Smooth muscle cell (in vitro differentiated cells): ENCODE results near the gene LRRC18. TPM values are rescaled to one million over a fixed set of nuclear protein-coding genes. Genes with fewer than 3 reads are reported as not detected.

Experiments used
- DNase-seq: peaks from one replicate; lab custom pipeline; 2025; ENCODE audit not compliant: unreplicated experiment; lab: John Stamatoyannopoulos, UW
- H2AFZ ChIP-seq: fragments of 200-600 bp; sonication (generic); 2 replicates; pipeline ENCODE4 v1.6.0; 2016; ENCODE audit warnings: antibody characterized with exemption, low read depth, mild to moderate bottlenecking
- H3F3A ChIP-seq: fragments of 200-600 bp; sonication (generic); 2 replicates; pipeline ENCODE4 v1.6.0; 2017; ENCODE audit warnings: antibody characterized with exemption, low read depth
- H3K27ac ChIP-seq: fragments of 200-600 bp; sonication (generic); 2 replicates; pipeline ENCODE4 v1.5.1; 2016; ENCODE audit warnings: low read depth, mild to moderate bottlenecking
- H3K27me3 ChIP-seq: fragments of 200-600 bp; sonication (generic); 2 replicates; pipeline ENCODE4 v1.6.1; 2016; ENCODE audit warnings: low read depth, mild to moderate bottlenecking
- H3K36me3 ChIP-seq: fragments of 200-600 bp; sonication (generic); 2 replicates; pipeline ENCODE4 v1.5.1; 2016; ENCODE audit warnings: low read depth
- H3K4me1 ChIP-seq: fragments of 200-600 bp; sonication (generic); 2 replicates; pipeline ENCODE4 v1.5.1; 2016; ENCODE audit warnings: low read depth
- H3K4me2 ChIP-seq: fragments of 200-600 bp; sonication (generic); 2 replicates; pipeline ENCODE4 v1.6.0; 2016; ENCODE audit warnings: mild to moderate bottlenecking
- H3K4me3 ChIP-seq: fragments of 200-600 bp; sonication (generic); 2 replicates; pipeline ENCODE4 v1.5.1; 2016; ENCODE audit warnings: mild to moderate bottlenecking
- H3K79me2 ChIP-seq: fragments of 200-600 bp; sonication (generic); 2 replicates; pipeline ENCODE4 v1.6.0; 2016; ENCODE audit warnings: low read depth, mild to moderate bottlenecking
- H3K9ac ChIP-seq: fragments of 200-600 bp; sonication (generic); 2 replicates; pipeline ENCODE4 v1.6.0; 2016; ENCODE audit warnings: low read depth
- H3K9me3 ChIP-seq: fragments of 200-600 bp; sonication (generic); replicated peaks from 2 replicates; pipeline ENCODE4 v1.5.1; 2016; ENCODE audit warnings: low read depth
- H4K20me1 ChIP-seq: fragments of 200-600 bp; sonication (generic); 2 replicates; pipeline ENCODE4 v1.6.0; 2016; ENCODE audit warnings: low read depth
- WGBS: methylation state at CpG from one replicate; pipeline ENCODE4 v1.1.7; 2016; ENCODE audit warnings: low lambda C conversion rate; 5-methylcytosine and 5-hydroxymethylcytosine counted together
- polyA plus RNA-seq: library from polyadenylated mRNA; unstranded; fragments of >200 nt; fragmentation: Nextera tagmentation; extraction: Ambion mirVana; gene quantifications from 2 replicates; pipeline ENCODE4 v1.2.1, GENCODE V29; 2016
- total RNA-seq: library from RNA; depleted of rRNA; stranded (reverse); fragments of >200 nt; gene quantifications from 2 replicates; pipeline ENCODE4 v1.2.3, GENCODE V29; 2014
- TF ChIP-seq, protein P1 (sequence below): fragments of 200-600 bp; sonication (generic); IDR thresholded peaks from 2 replicates; pipeline ENCODE4 v1.5.1; 2017; ENCODE audit warnings: borderline replicate concordance, mild to moderate bottlenecking, antibody characterized with exemption; ENCODE audit not compliant: insufficient read depth, poor library complexity, severe bottlenecking

LRRC18 gene
- total and polyA plus RNA-seq, 2 experiments from 2014 or later = not detected

DNA sequence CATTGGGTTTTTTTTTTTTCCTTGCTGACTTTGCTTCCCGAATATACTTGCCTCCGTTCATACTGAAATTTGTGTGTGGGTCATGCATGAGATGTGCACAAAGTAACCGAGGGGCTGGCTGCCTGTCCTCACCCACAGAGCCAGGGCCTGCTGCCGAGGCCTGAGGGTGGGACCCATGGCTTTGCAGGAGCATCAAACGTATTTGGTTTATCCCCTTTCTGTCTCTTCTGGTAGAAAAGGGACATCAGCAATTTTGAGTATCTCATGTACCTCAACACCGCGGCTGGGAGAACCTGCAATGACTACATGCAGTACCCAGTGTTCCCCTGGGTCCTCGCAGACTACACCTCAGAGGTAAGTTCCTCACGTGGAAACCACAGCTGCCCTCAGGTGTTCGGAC is 3.5 kb upstream of the LRRC18 start:
- Histone ChIP-seq H3F3A (no peaks in the 10 kb centered on the region), H3K9ac (no peak overlapping the region), H3K4me3 (no peak overlapping the region), H2AFZ (no peak overlapping the region), H3K36me3 (no peaks in the 10 kb centered on the region), H4K20me1 (no peaks in the 10 kb centered on the region), H3K79me2 (no peaks in the 10 kb centered on the region), H3K9me3 (no peaks in the 10 kb centered on the region), H3K27ac (no peak overlapping the region), H3K27me3 (peaks cover 3% of the 10 kb centered on the region), H3K4me2 (no peak overlapping the region), H3K4me1 (no peaks in the 10 kb centered on the region)
- DNase-seq = no peak
- WGBS = 87% methylated on average over 10 of the region's 10 CpGs
- TF ChIP-seq, protein P1, sequence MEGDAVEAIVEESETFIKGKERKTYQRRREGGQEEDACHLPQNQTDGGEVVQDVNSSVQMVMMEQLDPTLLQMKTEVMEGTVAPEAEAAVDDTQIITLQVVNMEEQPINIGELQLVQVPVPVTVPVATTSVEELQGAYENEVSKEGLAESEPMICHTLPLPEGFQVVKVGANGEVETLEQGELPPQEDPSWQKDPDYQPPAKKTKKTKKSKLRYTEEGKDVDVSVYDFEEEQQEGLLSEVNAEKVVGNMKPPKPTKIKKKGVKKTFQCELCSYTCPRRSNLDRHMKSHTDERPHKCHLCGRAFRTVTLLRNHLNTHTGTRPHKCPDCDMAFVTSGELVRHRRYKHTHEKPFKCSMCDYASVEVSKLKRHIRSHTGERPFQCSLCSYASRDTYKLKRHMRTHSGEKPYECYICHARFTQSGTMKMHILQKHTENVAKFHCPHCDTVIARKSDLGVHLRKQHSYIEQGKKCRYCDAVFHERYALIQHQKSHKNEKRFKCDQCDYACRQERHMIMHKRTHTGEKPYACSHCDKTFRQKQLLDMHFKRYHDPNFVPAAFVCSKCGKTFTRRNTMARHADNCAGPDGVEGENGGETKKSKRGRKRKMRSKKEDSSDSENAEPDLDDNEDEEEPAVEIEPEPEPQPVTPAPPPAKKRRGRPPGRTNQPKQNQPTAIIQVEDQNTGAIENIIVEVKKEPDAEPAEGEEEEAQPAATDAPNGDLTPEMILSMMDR = no peak

DNA sequence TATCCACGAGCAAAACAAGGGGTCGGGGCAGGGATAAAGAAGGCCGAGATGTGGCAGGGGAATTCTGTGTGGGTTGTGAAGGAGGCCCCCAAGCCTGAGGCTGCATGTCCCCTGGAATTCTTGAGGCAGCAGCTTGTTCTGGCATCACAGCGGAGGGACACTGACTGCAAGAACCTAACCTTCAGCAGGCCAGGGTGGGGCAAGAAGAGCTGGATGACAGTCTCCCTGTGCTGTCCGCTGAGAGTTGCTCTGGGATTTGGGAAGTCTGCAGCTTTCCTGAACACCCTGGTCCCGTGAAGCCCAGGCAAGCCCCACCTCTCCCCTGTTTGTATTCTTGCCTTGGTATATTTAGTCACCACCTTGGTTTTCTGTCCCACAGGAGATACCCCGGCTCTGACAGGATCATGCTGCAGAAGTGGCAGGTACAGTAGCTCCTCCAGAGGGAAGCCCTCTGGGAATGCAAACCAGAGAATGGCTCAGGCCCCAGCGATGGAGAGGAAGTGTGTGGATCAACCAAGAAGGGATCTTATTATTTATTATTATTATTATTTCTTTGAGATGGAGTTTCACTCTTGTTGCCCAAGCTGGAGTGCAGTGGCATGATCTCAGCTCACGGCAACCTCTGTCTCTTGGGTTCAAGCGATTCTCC is 1.9 kb upstream of the LRRC18 start:
- Histone ChIP-seq H3K79me2 (no peaks in the 10 kb centered on the region), H3K4me1 (no peaks in the 10 kb centered on the region), H3K27me3 (peaks cover 3% of the 10 kb centered on the region), H3K4me3 (no peak overlapping the region), H3K4me2 (no peak overlapping the region), H3K9ac (no peak overlapping the region), H4K20me1 (no peaks in the 10 kb centered on the region), H3K36me3 (no peaks in the 10 kb centered on the region), H2AFZ (no peak overlapping the region), H3K27ac (no peak overlapping the region), H3F3A (no peaks in the 10 kb centered on the region), H3K9me3 (no peaks in the 10 kb centered on the region)
- TF ChIP-seq, protein P1 = no peak
- no peak for DNase-seq
- 91% methylated on average over 10 of the region's 10 CpGs for WGBS

DNA sequence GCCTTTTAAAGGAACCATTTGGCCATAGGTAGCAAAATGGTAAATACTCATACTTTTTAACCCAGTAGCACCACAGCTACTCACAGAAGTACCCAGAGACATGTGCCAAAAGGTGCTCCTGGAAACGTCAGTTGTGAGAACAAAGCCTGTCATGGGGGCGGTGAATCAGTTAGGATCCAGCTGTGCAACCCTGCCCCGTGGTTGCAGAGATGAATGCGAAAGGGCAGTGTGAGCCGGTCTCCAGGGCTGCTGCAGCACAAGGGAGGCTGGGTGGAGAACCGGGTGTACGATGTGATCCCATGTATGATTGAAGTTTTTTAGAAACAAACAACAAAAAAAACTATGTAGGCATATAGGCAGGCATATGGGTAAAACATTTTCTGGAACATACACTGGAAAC is 1.3 kb upstream of the LRRC18 start:
- no peak overlapping the region for H3K9ac ChIP-seq
- no peak overlapping the region for H3K27ac ChIP-seq
- H3F3A ChIP-seq = no peaks in the 10 kb centered on the region
- DNase-seq = no peak
- no peak overlapping the region for H2AFZ ChIP-seq
- H3K9me3 ChIP-seq = no peaks in the 10 kb centered on the region
- H4K20me1 ChIP-seq = no peaks in the 10 kb centered on the region
- H3K4me3 ChIP-seq = no peak overlapping the region
- TF ChIP-seq, protein P1 = no peak
- no peaks in the 10 kb centered on the region for H3K4me1 ChIP-seq
- H3K36me3 ChIP-seq = no peaks in the 10 kb centered on the region
- no peak overlapping the region for H3K4me2 ChIP-seq
- peaks cover 3% of the 10 kb centered on the region for H3K27me3 ChIP-seq
- no peaks in the 10 kb centered on the region for H3K79me2 ChIP-seq
- 81% methylated on average over 7 of the region's 7 CpGs for WGBS

DNA sequence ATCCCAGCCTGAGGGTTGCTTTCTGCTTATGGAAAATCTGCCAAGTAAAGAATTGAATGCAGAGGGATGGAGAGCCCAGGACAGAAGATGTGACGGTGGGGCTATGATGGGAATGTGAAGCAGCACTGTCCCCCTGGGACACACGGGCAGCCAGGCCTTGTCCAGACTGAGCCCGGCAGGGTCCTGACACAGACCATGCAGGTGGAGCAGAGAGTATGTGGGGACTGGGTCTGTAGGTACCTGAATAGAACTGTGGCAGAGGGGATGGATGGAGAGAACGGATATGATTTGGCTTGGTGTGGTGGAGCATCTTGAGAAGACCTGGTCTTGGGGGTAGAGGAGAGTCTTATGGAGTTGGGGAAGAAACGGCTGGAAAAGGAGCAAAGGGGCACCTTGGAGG is 732 bp upstream of the LRRC18 start:
- H3K4me1 ChIP-seq = no peaks in the 10 kb centered on the region
- H3K27me3 ChIP-seq = peaks cover 3% of the 10 kb centered on the region
- no peak overlapping the region for H2AFZ ChIP-seq
- no peaks in the 10 kb centered on the region for H3K9me3 ChIP-seq
- no peak overlapping the region for H3K9ac ChIP-seq
- 93% methylated on average over 5 of the region's 5 CpGs for WGBS
- no peaks in the 10 kb centered on the region for H3K79me2 ChIP-seq
- TF ChIP-seq, protein P1 = no peak
- H4K20me1 ChIP-seq = no peaks in the 10 kb centered on the region
- no peak overlapping the region for H3K4me2 ChIP-seq
- H3K27ac ChIP-seq = no peak overlapping the region
- no peaks in the 10 kb centered on the region for H3K36me3 ChIP-seq
- no peak overlapping the region for H3K4me3 ChIP-seq
- no peaks in the 10 kb centered on the region for H3F3A ChIP-seq
- no peak for DNase-seq
